ENCODE measurements around the gene SGIP1. TPM values are rescaled to one million over a fixed set of nuclear protein-coding genes. Genes with fewer than 3 reads are reported as not detected.
"Not testable (repeated sequence)": the region's sequence is repeated elsewhere in the genome, so short reads cannot be mapped to it uniquely, and the experiment has no call there.

Gene SGIP1
- total RNA-seq, 1 experiment from 2014 or later: 0.37 TPM

DNA sequence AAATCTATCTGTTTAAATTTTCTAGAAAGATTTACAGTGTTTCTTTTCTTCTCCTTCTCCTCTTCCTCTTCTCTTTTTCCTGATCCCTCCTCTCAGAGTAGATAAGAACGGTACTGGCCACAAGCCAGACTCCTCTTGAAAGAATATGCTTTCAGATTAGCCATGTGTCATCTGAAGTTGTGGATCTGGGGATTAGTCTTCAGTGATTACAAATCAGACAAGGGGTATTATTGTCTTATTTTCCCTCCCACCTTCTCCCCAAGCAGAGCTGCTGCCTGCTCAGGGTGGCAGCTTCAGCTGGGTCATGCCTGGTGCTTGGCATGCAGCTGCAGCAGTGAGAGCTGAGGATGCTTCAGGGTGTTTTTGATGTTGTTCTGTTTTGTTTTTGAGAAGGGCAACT is 42.7 kb downstream of the SGIP1 start:
- in situ Hi-C loops (cut with HindIII; ENCODE audit: low pct_unique_long_range_greater_than_20kb, low sequenced_read_pairs): no loop called here
- DNase-seq (ENCODE audit: low read depth, low spot score): peak; percentile 76

DNA sequence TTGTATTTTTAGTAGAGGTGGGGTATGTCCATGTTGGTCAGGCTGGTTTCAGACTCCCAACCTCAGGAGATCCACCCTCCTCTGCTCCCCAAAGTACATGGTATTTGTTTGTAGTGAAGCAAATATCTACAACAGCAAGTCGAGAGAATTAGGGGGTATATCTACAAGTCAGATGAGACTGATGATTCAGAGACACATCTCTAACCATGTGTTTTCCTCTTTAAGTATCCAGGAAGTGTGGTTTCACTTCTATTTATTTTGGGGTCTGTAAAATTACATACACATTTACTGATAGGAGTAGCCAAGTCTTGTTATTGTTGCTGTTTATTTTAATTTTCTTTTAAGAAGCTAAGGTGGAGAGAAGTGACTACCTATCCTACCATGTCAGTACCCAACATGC is 44.9 kb downstream of the SGIP1 start:
- in situ Hi-C loops (cut with HindIII; ENCODE audit: low pct_unique_long_range_greater_than_20kb, low sequenced_read_pairs): no loop called here
- no peak for DNase-seq (ENCODE audit: low read depth, low spot score)

DNA sequence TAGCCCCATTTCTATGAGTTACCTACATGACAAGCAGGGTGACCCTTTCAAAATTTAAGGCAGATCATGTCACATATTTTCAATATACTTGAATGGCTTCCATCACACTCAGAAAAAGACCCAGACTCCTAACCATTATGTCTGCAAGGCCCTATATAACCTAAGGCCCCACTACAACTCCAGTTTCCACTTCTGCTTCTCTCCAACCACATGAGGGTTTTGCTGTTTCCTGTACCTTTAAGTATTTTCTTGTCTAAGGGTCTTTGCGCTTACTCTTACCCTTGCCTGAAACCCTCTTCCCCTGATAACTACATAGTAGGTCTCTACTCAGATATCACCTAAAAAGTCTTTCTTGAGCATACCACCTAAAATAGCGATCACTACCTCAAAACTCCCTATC is 46.1 kb downstream of the SGIP1 start:
- in situ Hi-C loops (cut with HindIII; ENCODE audit: low pct_unique_long_range_greater_than_20kb, low sequenced_read_pairs): no loop called here
- no peak for DNase-seq (ENCODE audit: low read depth, low spot score)

DNA sequence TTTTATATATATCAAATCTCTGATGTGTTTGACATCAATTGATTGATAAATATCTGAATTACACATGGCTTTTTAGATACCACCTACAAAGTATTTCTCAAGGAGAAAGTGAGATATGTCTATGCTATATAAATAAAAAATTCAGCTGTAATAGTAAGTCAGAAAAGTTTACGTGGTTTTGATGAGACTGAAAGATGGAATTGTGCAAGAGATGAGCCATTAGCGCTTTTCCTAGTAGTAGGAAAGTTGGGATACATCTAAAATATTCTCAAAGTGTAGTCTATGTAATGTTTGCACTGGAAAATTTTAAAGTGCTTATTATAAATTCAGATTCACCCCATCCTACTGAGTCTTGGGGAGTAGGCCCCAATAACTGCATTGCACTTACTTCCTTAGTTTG is 49.1 kb downstream of the SGIP1 start:
- no peak for DNase-seq (ENCODE audit: low read depth, low spot score)
- in situ Hi-C loops (cut with HindIII; ENCODE audit: low pct_unique_long_range_greater_than_20kb, low sequenced_read_pairs): no loop called here

DNA sequence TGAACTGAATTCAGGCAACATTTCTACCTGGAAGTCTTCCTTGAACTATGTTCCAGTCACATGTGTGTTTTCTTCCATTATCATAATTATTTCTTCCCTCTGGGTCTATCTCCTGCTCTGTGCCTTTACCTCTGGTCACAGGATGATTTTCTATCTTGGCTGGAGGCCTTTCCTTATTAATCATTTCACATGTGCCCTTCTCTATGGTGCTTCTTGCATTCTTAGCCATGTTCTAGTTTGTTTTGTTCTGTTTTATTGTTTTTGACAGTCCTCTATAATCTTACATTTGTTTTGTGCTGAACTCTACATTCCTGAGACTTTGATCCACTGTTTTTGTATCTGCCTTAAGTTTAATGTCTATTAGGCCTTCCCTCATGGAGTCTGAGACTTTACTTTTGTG is 51.0 kb downstream of the SGIP1 start:
- no peak for DNase-seq (ENCODE audit: low read depth, low spot score)
- in situ Hi-C loops (cut with HindIII; ENCODE audit: low pct_unique_long_range_greater_than_20kb, low sequenced_read_pairs): no loop called here

DNA sequence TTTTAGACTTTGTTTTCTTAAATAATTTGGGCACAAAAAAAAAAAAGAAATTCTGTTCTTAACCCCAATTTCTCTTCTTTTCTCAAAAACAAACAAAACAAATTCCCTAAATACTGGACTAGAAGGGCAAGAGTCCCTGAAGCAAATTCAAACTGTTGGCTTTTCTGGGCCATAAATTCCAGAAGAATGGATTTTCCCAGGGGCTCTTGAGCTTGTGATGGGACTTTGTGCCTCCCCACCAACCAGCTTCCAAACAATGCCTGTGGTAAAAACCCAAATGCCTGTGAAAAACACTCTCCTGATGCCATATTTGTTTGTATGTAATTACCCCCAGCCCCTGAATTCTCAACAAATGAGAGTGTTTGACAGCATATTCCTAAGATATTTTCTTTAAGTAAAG is 55.4 kb downstream of the SGIP1 start:
- in situ Hi-C loops (cut with HindIII; ENCODE audit: low pct_unique_long_range_greater_than_20kb, low sequenced_read_pairs): no loop called here
- no peak for DNase-seq (ENCODE audit: low read depth, low spot score)

DNA sequence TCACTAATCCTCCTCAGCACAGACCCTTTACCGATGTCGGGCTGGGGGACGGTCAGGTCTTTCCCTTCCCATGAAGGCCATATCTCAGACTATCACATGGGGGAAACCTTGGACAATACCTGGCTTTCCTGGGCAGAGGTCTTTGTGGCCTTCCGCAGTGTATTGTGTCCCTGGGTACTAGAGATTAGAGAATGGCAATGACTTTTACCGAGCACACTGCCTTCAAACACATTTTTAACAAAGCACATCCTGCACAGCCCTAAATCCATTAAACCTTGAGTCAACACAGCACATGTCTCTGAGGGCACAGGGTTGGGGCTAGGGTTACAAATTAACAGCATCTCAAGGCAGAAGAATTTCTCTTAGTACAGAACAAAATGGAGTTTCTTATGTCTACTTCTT is 58.2 kb downstream of the SGIP1 start:
- in situ Hi-C loops (cut with HindIII; ENCODE audit: low pct_unique_long_range_greater_than_20kb, low sequenced_read_pairs); DNase-seq (ENCODE audit: low read depth, low spot score): not testable (repeated sequence)

DNA sequence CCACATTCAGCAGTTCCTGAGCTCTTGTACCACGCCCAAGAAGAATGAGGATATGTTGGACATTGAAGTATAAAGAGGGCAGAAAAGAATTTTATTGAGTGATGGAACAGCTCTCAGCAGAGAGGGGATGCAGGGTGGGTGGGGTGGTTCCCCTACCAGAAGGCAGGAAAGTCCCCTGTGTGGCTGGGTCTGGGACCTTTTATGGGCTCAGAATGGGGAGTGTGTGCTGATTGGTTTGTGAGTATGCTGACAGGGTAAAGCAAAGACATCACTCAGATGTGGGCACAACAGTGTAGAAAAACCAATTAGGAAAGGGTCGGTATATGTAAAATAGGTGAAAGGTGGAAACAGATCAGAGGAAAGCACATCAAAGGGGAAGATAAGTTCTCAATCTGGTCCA is 62.2 kb downstream of the SGIP1 start:
- no peak for DNase-seq (ENCODE audit: low read depth, low spot score)
- in situ Hi-C loops (cut with HindIII; ENCODE audit: low pct_unique_long_range_greater_than_20kb, low sequenced_read_pairs): no loop called here

DNA sequence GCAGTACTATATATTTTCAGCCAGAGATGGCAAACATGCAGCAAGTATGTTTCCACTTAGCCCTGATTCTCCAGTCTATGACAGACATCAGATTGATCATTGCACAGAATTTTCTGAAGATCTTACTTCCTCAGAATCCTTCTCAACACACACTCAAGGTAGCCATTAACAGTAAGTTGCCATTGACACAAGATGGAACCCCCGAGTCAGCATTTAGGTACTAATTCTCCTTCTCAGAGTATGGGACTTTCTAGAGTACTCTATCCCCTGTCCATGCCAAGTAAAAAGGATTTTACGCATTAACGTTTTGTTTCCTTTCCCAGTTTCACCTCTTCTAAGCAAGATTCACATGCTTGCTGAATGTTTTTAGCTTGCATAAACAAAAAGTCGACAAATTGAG is 63.5 kb downstream of the SGIP1 start:
- no peak for DNase-seq (ENCODE audit: low read depth, low spot score)
- in situ Hi-C loops (cut with HindIII; ENCODE audit: low pct_unique_long_range_greater_than_20kb, low sequenced_read_pairs): no loop called here

DNA sequence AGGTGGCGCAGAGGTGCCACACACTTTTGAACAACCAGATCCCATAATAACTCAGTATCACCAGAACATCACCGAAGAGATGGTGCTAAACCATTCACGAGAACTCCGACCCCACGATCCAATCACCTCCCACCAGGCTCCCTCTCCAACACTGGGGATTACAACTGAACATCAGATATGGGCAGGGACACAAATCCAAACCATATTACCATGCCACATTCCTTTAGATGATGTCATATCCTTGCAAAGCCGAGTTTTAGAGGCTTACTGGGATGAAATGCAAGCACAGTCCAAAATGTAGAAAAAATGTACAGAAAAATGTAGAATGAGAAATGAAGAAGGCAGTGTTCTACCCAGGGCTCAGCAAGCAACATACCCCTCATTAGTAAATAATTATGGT is 64.7 kb downstream of the SGIP1 start:
- in situ Hi-C loops (cut with HindIII; ENCODE audit: low pct_unique_long_range_greater_than_20kb, low sequenced_read_pairs): no loop called here
- DNase-seq (ENCODE audit: low read depth, low spot score): no peak

DNA sequence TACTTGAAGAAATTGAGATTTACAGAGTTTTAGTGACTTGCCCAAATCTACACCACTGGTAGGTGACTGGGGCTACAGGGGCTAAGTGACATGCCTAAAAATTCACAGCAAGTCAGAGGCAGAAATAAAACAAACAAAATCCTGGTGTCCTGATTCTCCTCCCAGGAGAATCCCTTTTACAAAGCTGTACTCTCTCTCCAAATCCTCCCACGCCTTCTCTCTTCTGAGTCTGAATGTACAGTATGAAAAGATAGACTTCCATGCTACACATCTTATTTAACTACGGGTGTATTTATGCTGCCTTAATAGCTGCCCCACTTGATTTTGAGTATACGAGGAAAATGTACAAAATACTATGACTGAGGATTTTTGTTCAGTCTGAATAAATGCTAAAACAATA is 65.4 kb downstream of the SGIP1 start:
- in situ Hi-C loops (cut with HindIII; ENCODE audit: low pct_unique_long_range_greater_than_20kb, low sequenced_read_pairs): no loop called here
- peak; percentile 10 for DNase-seq (ENCODE audit: low read depth, low spot score)

DNA sequence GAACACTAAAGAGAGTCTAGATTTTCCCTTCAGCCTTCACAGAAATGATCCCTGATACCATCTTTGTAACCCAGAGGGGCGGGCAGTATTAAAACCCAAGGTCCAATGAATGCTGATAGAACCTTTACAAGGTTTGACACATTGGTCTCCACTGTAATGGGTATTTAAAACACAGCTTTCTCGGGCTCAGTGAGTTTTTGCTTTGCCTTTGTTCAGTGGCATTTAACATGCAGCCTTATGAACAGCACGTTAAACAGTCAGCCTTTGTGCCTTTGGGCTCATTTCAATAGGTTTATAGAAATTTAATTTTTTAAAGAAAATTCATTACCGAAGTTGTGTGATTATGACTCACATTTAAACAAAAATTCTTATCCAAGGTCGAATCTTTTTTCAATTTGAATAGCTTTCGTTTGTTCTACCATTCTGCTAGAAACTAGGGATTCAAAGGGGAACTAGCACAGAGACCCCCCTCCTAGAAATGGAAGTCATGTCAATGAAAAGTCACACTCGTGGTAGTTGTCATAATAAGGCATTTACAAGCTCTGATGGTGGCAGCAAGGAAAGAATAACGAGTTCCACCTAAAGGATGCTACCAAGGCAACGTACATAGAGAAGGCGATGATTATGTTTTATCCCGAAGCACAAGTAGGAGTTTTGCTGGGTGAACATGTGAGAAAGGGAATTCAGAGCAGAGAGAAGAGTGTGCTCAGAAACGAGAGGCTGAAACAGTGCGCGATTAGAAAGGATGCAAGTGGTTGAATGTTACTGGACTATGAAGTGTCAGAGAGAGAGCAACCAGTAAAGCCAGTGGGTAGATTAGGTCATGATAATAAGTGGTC is 66.2 kb downstream of the SGIP1 start:
- peak; percentile 40 for DNase-seq (ENCODE audit: low read depth, low spot score)
- in situ Hi-C loops (cut with HindIII; ENCODE audit: low pct_unique_long_range_greater_than_20kb, low sequenced_read_pairs): no loop called here

DNA sequence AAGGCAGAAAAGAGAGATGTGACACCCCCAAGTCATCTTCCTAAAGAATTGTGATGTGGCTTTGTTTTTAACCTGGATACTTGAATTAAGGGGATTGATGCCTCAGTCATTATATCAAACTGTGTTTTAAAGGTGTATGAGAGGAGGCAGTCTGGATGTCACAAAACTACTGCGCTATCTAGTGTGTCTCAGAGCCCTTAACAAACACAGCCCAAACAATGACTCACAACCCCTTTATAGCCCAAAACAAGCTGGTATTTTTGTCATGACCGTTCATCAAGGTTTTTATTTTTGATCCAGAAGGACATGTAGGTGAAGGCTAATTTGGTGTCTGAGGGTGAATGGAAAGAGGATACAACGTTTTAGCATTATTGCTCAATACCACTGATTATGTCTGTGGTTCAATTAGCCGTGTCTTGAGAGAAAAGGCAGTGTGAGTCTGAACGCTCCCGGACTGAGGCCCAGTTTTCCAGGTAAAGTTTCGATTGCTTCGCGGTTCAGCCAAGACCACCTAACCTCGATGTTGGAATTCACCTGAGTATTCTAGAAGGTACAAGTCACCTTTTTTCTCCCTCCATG is 71.6 kb downstream of the SGIP1 start:
- DNase-seq (ENCODE audit: low read depth, low spot score): no peak
- in situ Hi-C loops (cut with HindIII; ENCODE audit: low pct_unique_long_range_greater_than_20kb, low sequenced_read_pairs): no loop called here

DNA sequence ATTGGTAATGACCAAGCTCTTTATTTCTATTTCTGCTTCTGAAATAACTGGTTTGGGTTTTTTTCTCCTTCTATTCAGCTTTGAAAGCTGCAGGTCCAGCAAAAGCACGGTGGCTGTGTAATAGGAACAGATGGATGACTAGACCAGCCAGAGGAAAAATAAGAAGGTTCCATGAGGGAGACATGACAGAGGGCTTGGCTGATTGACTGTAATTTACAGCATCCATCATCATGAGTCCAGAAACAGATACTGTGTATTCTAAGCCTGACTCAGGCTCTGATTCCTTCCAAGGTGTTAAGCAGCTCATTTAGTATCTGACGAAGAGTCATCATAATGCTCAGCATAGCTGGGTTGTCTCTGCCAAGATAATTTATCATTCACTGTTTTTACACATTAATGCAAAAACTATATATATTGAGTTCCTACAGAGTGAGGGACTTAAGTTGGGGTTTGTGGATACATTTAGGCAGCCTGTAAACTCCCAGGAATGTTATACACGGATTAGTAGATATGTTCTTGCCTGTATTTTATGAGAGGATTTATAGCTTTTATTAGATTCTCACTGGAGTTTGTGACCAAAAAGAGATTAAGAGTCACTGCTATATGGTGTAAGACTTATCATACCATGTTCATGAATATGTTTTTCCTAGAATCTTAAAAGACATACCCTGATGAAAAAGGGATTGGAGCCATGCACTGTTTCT is 72.6 kb downstream of the SGIP1 start:
- no peak for DNase-seq (ENCODE audit: low read depth, low spot score)
- in situ Hi-C loops (cut with HindIII; ENCODE audit: low pct_unique_long_range_greater_than_20kb, low sequenced_read_pairs): no loop called here

DNA sequence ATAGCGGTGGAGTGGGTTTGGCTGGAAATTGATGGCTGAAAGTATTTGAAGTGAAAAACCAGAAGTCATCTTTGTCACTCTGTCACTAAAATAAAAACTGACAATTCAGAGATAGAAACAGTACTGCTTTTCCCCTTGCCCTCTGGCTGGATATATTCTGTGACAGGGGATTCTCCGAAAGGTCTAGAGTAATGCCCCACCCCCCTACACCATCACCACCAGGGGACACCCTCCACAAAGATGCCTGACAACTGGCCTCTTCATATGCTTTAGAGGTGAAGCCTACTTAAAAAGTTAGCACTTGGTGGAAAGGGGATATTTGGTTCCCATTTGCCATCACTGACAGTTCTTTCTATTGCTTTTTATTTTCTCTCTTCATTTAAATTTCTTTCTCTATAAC is 73.5 kb downstream of the SGIP1 start:
- peak; percentile 45 for DNase-seq (ENCODE audit: low read depth, low spot score)
- in situ Hi-C loops (cut with HindIII; ENCODE audit: low pct_unique_long_range_greater_than_20kb, low sequenced_read_pairs): no loop called here

DNA sequence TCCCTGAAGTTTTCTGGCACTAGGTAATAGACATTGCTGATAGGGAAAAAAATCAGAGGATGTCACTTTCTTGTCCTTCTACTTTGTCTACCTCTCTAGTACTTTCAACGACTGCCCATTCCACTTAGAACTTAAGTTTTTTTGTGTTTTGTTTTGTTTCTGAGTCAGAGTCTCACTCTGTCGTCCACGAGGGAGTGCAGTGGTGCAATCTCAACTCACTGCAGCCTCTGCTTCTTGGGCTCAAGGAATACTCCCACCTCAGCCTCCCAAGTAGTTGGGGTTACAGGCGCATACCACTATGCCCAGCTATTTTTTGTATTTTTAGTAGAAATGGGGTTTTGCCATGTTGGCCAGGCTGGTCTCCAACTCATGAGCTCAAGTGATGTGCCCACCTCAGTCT is 79.2 kb downstream of the SGIP1 start:
- in situ Hi-C loops (cut with HindIII; ENCODE audit: low pct_unique_long_range_greater_than_20kb, low sequenced_read_pairs): no loop called here
- DNase-seq (ENCODE audit: low read depth, low spot score): no peak

DNA sequence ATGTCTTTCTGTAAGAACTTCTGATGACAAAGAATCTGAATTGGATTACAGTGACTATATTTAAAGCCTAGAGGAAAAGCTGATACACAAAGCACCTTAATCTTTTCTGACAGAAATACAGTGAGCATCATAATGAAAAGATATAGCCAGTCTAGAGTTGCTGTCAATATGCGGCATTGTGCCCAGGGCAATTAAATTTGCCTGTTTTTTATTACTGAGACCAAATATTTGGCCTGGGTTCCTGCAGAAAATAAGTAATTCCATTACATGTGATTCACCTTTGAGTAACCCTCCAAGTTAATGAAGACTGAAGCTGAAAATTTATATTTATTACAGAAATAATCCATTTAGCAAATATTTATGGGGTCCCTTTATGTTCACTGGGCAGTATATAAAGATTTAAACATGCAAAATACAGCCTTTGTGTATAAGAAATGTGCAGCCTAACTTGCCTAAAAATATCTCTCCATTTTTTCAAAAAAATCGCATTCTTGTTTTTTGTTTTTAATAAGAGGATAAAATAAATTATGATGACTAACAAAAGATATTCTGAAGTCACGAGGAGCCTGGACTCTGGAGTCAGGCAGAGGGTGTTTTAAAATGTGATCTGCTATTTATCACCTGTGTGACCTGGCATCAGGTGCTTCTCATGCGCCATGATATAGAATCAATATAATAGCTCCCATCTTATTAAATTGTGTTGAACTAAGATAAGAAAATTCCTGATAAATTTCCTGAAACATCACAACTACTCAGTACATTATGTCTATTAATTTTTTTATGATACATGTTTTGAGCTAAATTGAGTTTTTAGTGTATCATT is 83.6 kb downstream of the SGIP1 start:
- no peak for DNase-seq (ENCODE audit: low read depth, low spot score)
- in situ Hi-C loops (cut with HindIII; ENCODE audit: low pct_unique_long_range_greater_than_20kb, low sequenced_read_pairs): no loop called here

DNA sequence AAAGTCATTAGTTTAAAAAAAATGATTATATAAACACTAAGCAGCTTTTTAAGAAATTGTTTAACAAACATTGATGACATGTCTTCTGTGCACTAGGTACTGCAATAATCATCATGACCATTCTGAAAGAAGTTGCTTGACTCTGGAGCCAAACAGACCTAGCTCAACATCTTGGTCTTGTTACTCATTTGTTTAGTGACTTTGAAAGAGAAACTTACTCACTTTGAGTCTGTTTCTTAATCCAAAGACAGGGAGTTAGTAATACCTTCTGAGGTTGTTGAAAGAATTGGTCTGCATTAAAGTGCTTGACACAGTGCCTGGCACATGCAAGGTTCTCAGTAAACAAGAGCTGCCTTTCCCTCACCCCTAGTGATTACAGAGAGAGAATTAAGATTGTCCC is 84.4 kb downstream of the SGIP1 start:
- in situ Hi-C loops (cut with HindIII; ENCODE audit: low pct_unique_long_range_greater_than_20kb, low sequenced_read_pairs): no loop called here
- no peak for DNase-seq (ENCODE audit: low read depth, low spot score)
